Dermis blood vessel endothelial cell (primary cell): ENCODE results near the gene TMEM51. TPM values are rescaled to one million over a fixed set of nuclear protein-coding genes. Genes with fewer than 3 reads are reported as not detected.
"Not testable (repeated sequence)": the region's sequence is repeated elsewhere in the genome, so short reads cannot be mapped to it uniquely, and the experiment has no call there.

Experiments
- DNase-seq: peaks from one replicate; pipeline ENCODE4 v3.0.0; 2010
- total RNA-seq: library from RNA; depleted of rRNA; stranded (reverse); fragments of >200 nt; gene quantifications from 2 replicates; pipeline ENCODE4 v1.2.3, GENCODE V29; 2014

TMEM51 gene
- total RNA-seq, 1 donor from 2014 or later, result 10.2 TPM

GRCh38 chr1:15128077-15128476, 25.5 kb upstream of the TMEM51 start:
- no peak for DNase-seq

- DNase-seq, result peak; percentile 88
These were observed 24.8 kb upstream of the TMEM51 start for GRCh38 chr1:15128520-15129313.

- DNase-seq, result no peak
These were observed 23.6 kb upstream of the TMEM51 start for GRCh38 chr1:15129944-15130343.

- no peak for DNase-seq
These were observed 22.9 kb upstream of the TMEM51 start for GRCh38 chr1:15130607-15131006.

GRCh38 chr1:15132965-15133364, 20.6 kb upstream of the TMEM51 start:
- no peak for DNase-seq

GRCh38 chr1:15134285-15134684, 19.3 kb upstream of the TMEM51 start:
- DNase-seq, result no peak

- DNase-seq, result not testable (repeated sequence)
These were observed 17.9 kb upstream of the TMEM51 start for GRCh38 chr1:15135604-15136003.

GRCh38 chr1:15137809-15138208, 15.7 kb upstream of the TMEM51 start:
- no peak for DNase-seq

GRCh38 chr1:15139654-15140350, 13.7 kb upstream of the TMEM51 start:
- peak; percentile 18 for DNase-seq

- DNase-seq, result peak; percentile 76
These were observed 11.5 kb upstream of the TMEM51 start for GRCh38 chr1:15141935-15142539.

GRCh38 chr1:15145327-15145726, 8.2 kb upstream of the TMEM51 start:
- DNase-seq, result no peak

GRCh38 chr1:15146142-15146680, 7.3 kb upstream of the TMEM51 start:
- no peak for DNase-seq

GRCh38 chr1:15146971-15147376, 6.6 kb upstream of the TMEM51 start:
- DNase-seq, result no peak

- no peak for DNase-seq
These were observed 5.5 kb upstream of the TMEM51 start for GRCh38 chr1:15148004-15148403.

- DNase-seq, result no peak
These were observed 5.1 kb upstream of the TMEM51 start for GRCh38 chr1:15148475-15148874.

- DNase-seq, result no peak
These were observed 4.6 kb upstream of the TMEM51 start for GRCh38 chr1:15148941-15149340.

GRCh38 chr1:15150376-15150775, 3.2 kb upstream of the TMEM51 start:
- no peak for DNase-seq

- DNase-seq, result no peak
These were observed 2.2 kb upstream of the TMEM51 start for GRCh38 chr1:15151377-15151806.

- no peak for DNase-seq
These were observed 1.7 kb upstream of the TMEM51 start for GRCh38 chr1:15151871-15152270.

GRCh38 chr1:15152318-15153183, 996 bp upstream of the TMEM51 start:
- DNase-seq, result peak; percentile 94

GRCh38 chr1:15153842-15154479, 414 bp downstream of the TMEM51 start:
- peak; percentile 82 for DNase-seq
